ENCODE results near the gene GPR156. TPM values are rescaled to one million over a fixed set of nuclear protein-coding genes. Genes with fewer than 3 reads are reported as not detected.

Gene GPR156
- total RNA-seq, 1 experiment from 2014 or later: 0.15 TPM

DNA sequence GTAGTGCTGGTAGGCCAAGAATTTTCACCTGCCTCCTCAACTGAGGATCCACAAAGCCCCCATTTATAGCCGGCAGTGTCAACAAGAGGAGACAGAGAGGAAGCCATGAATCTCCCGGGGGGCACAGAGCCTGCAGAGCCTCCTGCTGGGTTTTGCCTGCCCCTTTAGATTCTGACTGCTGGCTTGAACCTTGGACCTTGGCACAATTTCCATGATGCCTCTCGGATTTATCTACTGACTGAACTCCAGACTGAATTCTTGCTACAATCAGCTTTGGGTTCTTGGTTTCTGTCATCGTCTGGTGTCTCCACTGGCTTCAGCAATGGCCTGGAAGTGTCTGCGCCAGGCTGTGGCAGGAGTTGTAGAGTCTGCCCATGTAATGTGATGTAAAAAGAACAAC lies 80.7 kb downstream of the GPR156 start:
- H3K36me3 ChIP-seq (ENCODE audit: control insufficient read depth in 1 of 2, insufficient read depth in 2 of 2, low read length in 2 of 2): no peaks in the 10 kb centered on the region
- ChIA-PET POLR2A (no interaction called here), RAD21 (ENCODE audit: low non-redundant PET in 1 of 2, low total read pairs in 2 of 2, uncharacterized antibody in 2 of 2, unreplicated experiment in 2 of 2) (no interaction called here), CTCF (no interaction called here)
- H3K79me2 ChIP-seq (ENCODE audit: insufficient read depth, low read length): no peaks in the 10 kb centered on the region
- DNase-seq (ENCODE audit: low read depth, low spot score) (no peak), ATAC-seq (no peak)
- H3K9me2 ChIP-seq (ENCODE audit: insufficient read depth): no peaks in the 10 kb centered on the region
- no peaks in the 10 kb centered on the region for H3K27me3 ChIP-seq (ENCODE audit: insufficient read depth, low read length)
- no peak overlapping the region for H3K4me2 ChIP-seq (ENCODE audit: low read length)
- TF ChIP-seq YY1 (IDR thresholded peaks at IDR 0.05; ENCODE audit: extremely low read depth, insufficient replicate concordance, low read depth, low read length): no peak
- no peak for TF ChIP-seq EZH2 (IDR thresholded peaks at IDR 0.05)
- TF ChIP-seq FOSL1 (IDR thresholded peaks at IDR 0.05; ENCODE audit: low read depth): no peak
- TF ChIP-seq, protein P1, sequence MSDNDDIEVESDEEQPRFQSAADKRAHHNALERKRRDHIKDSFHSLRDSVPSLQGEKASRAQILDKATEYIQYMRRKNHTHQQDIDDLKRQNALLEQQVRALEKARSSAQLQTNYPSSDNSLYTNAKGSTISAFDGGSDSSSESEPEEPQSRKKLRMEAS (IDR thresholded peaks at IDR 0.05): no peak
- no peak for TF ChIP-seq REST (IDR thresholded peaks at IDR 0.05; ENCODE audit: low read depth)
- TF ChIP-seq ELF1 (IDR thresholded peaks at IDR 0.05; ENCODE audit: borderline replicate concordance, low read depth): no peak
- no peak for TF ChIP-seq SP1 (IDR thresholded peaks at IDR 0.05; ENCODE audit: low read depth)
- H3K4me3 ChIP-seq (replicated peaks in 1 of 2; ENCODE audit: low read depth in 1 of 2, low read length in 2 of 2): no peak overlapping the region
- H3K27ac ChIP-seq (ENCODE audit: low read depth, low read length): no peak overlapping the region
- no peaks in the 10 kb centered on the region for H3K9me3 ChIP-seq (ENCODE audit: control insufficient read depth in 1 of 2, insufficient read depth in 1 of 2, low read depth in 1 of 2, low read length in 2 of 2)
- no peak overlapping the region for H3K9ac ChIP-seq (ENCODE audit: low read length)
- no TSS peak for BruUV-seq (replicated peaks)
- no peaks in the 10 kb centered on the region for H4K20me1 ChIP-seq (ENCODE audit: insufficient read depth)
- intact Hi-C loops (cut with micrococcal nuclease): no loop called here
- no peak overlapping the region for H2AFZ ChIP-seq (ENCODE audit: low read depth, low read length, poor library complexity, severe bottlenecking)
- no peaks in the 10 kb centered on the region for H3K4me1 ChIP-seq (ENCODE audit: control insufficient read depth in 1 of 2, insufficient read depth in 2 of 2, low read length in 2 of 2)

- TF ChIP-seq REST (IDR thresholded peaks at IDR 0.05; ENCODE audit: low read depth): no peak
- no peak for TF ChIP-seq EZH2 (IDR thresholded peaks at IDR 0.05)
- no peak for TF ChIP-seq RAD21 (IDR thresholded peaks at IDR 0.05; ENCODE audit: low read depth)
These were observed 81.4 kb downstream of the GPR156 start for GRCh38 chr3:120203621-120204020.

More at GRCh38 chr3:120203621-120204020, 81.4 kb downstream of the GPR156 start:
- Histone ChIP-seq H3K9me2 (ENCODE audit: insufficient read depth) (no peaks in the 10 kb centered on the region), H3K4me2 (ENCODE audit: low read length) (no peak overlapping the region), H3K36me3 (ENCODE audit: control insufficient read depth in 1 of 2, insufficient read depth in 2 of 2, low read length in 2 of 2) (no peaks in the 10 kb centered on the region), H3K4me3 (replicated peaks in 1 of 2; ENCODE audit: low read depth in 1 of 2, low read length in 2 of 2) (no peak overlapping the region), H3K27me3 (ENCODE audit: insufficient read depth, low read length) (no peaks in the 10 kb centered on the region), H3K27ac (ENCODE audit: low read depth, low read length) (no peak overlapping the region), H3K79me2 (ENCODE audit: insufficient read depth, low read length) (no peaks in the 10 kb centered on the region), H3K9me3 (ENCODE audit: control insufficient read depth in 1 of 2, insufficient read depth in 1 of 2, low read depth in 1 of 2, low read length in 2 of 2) (no peaks in the 10 kb centered on the region), H2AFZ (ENCODE audit: low read depth, low read length, poor library complexity, severe bottlenecking) (no peak overlapping the region), H3K4me1 (ENCODE audit: control insufficient read depth in 1 of 2, insufficient read depth in 2 of 2, low read length in 2 of 2) (no peaks in the 10 kb centered on the region), H4K20me1 (ENCODE audit: insufficient read depth) (no peaks in the 10 kb centered on the region), H3K9ac (ENCODE audit: low read length) (no peak overlapping the region)
- BruUV-seq (replicated peaks): no TSS peak
- POLR2A ChIA-PET: no interaction called here
- RAD21 ChIA-PET (ENCODE audit: low non-redundant PET in 1 of 2, low total read pairs in 2 of 2, uncharacterized antibody in 2 of 2, unreplicated experiment in 2 of 2): no interaction called here
- intact Hi-C loops (cut with micrococcal nuclease): no loop called here
- DNase-seq (ENCODE audit: low read depth, low spot score) (no peak), ATAC-seq (no peak)
- CTCF ChIA-PET: no interaction called here
